HG03439 (cell line): ENCODE data around the gene SAP30BP.

Experiments
- ATAC-seq: cut with Tn5 transposase; IDR thresholded peaks from one replicate; pipeline ENCODE4 v1.9.1; 2021; ENCODE audit warnings: mild to moderate bottlenecking, moderate library complexity; ENCODE audit not compliant: unreplicated experiment

SAP30BP gene

GRCh38 chr17:75666959-75667790 lies at the start of gene SAP30BP, which contains the start of gene RECQL5:
Gene SAP30BP, plus strand, starts transcription at chr17:75667338. Its CDS starts 35 bp downstream, at chr17:75667373.
Gene RECQL5, minus strand, starts transcription at chr17:75667154. Its CDS starts 597 bp downstream, at chr17:75666557.
- ATAC-seq, result peak; percentile 88

- no peak for ATAC-seq
Observed at GRCh38 chr17:75617675-75618074, 49.5 kb upstream of the SAP30BP start.

GRCh38 chr17:75619506-75620431 lies 47.4 kb upstream of the SAP30BP start:
- no peak for ATAC-seq

GRCh38 chr17:75621489-75621888 lies 45.6 kb upstream of the SAP30BP start:
- ATAC-seq, result no peak

- ATAC-seq, result no peak
Observed at GRCh38 chr17:75622076-75622475, 45.1 kb upstream of the SAP30BP start.

- no peak for ATAC-seq
Observed at GRCh38 chr17:75622771-75623273, 44.3 kb upstream of the SAP30BP start.

GRCh38 chr17:75623386-75623785 lies 43.8 kb upstream of the SAP30BP start:
- no peak for ATAC-seq

GRCh38 chr17:75624021-75624420 lies 43.1 kb upstream of the SAP30BP start:
- ATAC-seq, result no peak

- ATAC-seq, result no peak
Observed at GRCh38 chr17:75624714-75625345, 42.3 kb upstream of the SAP30BP start.

- no peak for ATAC-seq
Observed at GRCh38 chr17:75625813-75626486, 41.2 kb upstream of the SAP30BP start.

- ATAC-seq, result no peak
Observed at GRCh38 chr17:75626496-75627038, 40.6 kb upstream of the SAP30BP start.

- ATAC-seq, result no peak
Observed at GRCh38 chr17:75627094-75627493, 40.0 kb upstream of the SAP30BP start.

- no peak for ATAC-seq
Observed at GRCh38 chr17:75628425-75628824, 38.7 kb upstream of the SAP30BP start.

- no peak for ATAC-seq
Observed at GRCh38 chr17:75629157-75629556, 38.0 kb upstream of the SAP30BP start.

GRCh38 chr17:75630071-75630917 lies 36.8 kb upstream of the SAP30BP start:
- ATAC-seq, result no peak

GRCh38 chr17:75631353-75631752 lies 35.8 kb upstream of the SAP30BP start:
- no peak for ATAC-seq

GRCh38 chr17:75632428-75632827 lies 34.7 kb upstream of the SAP30BP start:
- ATAC-seq, result no peak

- ATAC-seq, result no peak
Observed at GRCh38 chr17:75632863-75633485, 34.2 kb upstream of the SAP30BP start, which contains the start of gene SMIM5. Gene SMIM5, plus strand, starts transcription at chr17:75633434. Its CDS starts 6,768 bp downstream, at chr17:75640202.
